GM21723 (cell line): Measurements from ENCODE around the gene RBM33.

Source experiments
- ATAC-seq: cut with Tn5 transposase; IDR thresholded peaks from one replicate; pipeline ENCODE4 v1.9.1; 2021; ENCODE audit warnings: mild to moderate bottlenecking, moderate library complexity; ENCODE audit not compliant: unreplicated experiment

Gene RBM33

DNA sequence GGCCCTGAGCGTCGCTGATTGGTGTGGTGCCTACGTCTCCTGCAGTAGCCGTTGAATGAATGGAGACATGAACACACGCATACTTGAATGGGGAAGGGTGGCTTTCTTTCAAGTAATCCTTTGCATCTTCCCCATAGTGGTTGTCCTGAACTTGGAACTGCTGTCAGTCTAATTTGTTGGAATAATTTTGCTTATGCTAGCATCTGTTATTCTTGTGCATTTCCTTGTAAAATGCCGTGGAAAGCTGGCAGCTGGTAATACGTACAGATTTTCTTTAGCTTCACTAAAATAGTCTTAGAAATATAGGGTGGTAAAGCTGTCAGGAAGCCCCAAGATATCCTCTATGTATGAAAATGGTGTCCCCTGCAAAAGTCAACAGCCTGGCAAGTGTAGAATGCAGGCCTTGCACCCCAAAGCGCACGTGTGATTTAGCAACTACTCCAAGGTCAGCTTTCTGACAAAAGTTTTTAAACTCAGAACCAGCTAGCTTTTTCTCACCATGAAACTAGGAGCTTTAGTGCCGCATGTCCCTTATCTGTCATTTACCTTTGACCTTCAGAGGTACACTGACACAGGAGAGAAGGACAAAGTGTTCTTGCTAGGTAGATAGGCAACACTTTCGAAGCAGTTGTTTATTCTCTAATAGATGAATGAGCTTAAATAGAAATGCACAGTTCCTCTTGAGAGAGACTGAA lies 70.8 kb downstream of the RBM33 start:
- ATAC-seq = no peak

DNA sequence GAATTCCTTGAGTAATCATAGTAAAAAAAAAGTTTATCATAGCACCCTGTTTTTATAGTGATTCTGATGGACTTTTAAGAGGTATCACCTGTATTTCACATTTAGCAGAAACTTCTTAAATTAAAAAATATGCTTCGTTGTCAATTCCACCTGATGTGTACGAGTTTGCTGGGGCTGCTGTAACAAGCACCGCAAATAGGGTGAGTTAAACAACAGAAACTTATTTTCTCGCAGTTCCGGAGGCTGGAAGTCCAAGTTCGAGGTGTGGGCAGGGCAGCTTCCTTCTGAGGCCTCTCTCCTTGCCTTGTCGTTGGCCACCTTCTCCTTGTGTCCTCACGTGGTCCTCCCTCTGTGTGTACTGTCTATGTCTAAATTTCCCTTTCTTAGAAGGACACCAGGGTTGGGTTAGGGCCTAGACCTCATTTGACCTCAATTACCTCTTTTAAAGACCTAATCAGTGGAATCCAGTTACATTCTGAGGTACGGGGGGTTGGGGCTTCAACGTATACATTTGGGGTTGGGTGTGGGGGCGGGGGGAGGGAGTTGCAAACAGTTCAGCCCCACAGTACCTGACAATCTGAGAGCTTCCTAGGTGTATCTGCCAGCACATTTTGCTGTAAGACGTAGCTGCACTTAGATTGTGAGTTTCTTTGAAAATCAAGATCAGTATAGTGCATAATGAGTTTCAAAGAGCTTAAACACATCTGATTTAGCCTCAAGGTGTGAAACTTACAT lies 72.7 kb downstream of the RBM33 start:
- no peak for ATAC-seq

DNA sequence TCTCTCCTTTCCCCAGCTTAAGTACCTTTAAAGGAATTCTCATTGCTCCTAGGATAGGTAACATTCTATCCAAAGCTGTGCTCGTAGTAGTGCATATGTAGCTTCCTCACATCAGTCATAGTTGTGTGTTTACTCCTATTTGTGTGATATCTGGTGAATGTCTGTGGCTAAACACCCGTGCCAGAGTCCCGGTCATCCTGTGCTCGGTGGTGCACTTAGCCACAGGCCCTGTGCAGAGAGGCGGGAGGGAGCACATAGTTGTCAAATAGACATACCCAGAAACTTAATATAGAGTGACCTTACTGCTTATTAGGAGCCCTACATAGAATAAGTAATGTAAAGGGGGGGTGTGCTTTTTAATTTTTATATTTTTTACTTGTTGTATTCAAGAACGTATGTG lies 76.6 kb downstream of the RBM33 start:
- peak; percentile 33 for ATAC-seq

DNA sequence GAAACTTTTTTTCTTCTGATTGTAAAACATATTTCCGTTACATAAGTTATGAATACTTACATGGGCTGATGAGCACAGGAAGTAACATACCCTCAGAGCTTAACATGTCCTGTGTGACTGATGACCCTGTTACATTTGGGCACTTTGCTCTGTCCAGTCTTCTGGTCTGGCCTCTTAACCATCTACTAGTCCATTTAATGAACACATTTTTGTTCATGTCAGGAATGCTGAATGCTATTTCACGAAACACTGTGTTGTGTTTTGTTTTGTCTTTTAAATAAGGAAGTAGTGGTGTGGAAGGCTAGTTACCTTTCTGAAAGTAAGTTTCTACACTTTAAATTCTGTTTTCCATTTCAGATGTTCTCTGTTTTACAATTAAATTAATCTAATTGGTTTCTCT lies 77.7 kb downstream of the RBM33 start:
- peak; percentile 56 for ATAC-seq

DNA sequence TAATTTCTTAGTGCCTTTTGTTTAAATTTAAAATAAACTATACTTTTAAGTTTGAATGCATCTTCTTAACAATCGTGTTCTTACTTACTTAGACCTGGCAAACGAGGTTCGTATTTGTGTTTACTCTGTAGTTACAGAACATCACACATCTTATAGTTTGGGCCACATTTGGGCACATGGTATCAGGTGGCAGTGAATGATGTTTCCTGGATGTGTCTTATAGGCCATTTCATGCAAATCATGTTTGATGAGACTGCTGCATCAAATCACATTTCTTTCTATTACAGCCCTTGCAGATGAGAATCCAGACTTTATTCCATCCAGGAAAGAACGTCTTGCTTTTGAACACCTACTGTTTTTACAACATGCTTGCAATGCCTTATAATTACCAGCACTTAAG lies 78.5 kb downstream of the RBM33 start:
- ATAC-seq = no peak

DNA sequence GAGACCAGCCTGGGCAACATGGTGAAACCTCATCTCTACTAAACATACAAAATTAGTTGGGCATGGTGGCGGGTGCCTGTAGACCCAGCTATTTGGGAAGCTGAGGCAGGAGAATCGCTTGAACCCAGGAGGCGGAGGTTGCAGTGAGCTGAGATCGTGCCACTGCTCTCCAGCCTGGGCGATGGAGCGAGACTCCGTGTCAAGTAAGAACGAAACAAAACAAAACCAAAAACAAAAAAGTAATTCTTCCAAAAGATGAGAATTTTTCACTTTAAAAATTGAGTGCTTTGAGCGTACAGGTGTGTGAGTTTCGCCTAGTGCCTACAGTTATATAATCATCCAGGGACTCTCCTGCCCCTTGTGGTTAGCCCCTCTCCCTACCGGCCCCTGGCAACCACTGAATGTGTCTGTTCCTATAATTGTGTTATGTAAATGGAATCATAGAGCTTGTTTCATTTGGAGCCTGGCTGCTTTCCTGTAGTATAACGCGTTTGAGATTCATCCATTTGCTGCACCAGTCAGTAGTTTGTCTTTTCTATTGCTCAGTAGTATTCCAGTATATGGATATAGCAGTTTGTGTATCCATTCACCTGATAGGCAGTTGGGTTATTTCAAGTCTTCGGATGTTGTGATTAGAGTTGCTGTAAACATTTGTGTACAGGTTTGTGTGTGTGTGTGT lies 80.0 kb downstream of the RBM33 start:
- peak; percentile 71 for ATAC-seq

DNA sequence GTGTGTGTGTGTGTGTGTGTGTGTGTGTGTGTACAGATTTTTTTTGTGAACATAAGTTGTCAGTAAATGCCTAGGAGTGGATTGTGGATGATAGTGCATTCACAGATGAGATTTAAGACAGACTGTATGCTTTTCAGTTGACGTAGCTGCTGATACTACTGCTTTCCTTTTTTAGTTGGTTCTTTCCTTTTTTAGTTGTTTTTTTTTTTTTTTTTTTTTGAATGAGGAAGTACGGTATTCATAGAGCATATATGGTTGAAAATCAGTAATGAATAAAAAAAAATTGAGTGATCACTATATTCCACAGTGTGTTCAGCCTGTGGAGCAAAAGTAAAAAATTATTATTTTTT lies 80.5 kb downstream of the RBM33 start:
- ATAC-seq = peak; percentile 22

DNA sequence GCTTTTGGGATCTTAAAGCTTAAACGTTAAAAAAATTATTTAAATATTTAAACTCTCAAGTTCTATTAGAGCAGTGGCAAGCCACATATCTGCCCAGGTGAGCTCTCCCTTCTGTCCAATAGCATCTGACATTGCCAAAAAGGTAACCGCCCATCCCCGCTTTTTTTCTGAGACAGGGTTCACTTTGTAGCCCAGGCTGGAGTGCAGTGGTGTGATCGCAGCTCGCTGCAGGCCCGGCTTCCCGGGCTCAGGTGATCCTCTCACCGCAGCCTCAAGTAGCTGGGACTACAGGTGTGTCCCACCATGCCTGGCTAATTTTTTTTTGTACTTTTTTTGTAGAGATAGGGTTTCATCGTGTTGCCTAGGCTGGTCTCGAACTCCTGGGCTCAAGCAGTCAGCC lies 83.2 kb downstream of the RBM33 start:
- no peak for ATAC-seq

DNA sequence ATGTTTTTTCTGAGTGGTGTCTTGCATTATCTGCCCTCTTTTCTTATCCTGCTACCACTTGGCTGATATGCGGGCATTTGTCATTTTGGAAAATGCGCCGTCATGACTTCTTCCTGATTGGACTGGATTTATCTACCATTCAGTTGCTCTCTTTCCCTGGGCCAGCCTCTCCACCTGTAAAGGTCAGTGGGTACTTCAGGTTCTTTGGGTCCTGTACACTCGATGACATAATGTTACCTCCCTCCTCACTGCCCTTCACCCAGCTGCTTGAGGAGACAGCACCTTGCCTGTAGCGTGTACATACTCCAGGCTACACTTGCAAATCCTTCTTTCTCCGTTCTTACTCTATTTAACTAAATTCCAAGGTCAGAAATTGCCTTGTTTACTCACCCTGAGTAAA lies 83.7 kb downstream of the RBM33 start:
- ATAC-seq = no peak

DNA sequence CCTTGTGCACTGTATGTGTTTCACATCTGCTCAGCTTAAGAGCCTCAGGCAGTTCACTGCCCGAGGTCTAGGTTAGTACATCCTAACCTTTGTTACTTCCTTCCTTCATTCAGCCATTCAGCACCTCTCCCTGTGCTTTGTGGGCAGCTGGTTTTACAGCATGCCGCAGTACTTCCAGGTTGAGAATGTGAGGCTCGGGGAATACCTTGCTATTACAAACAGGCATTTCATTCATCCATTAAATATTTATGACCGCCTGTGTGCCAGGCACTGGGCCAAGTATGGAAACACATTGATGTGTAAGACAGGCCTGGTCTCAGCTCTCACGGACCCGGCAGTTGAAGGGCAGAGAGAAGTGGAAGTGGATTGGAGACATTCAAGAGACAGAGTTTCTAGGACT lies 85.4 kb downstream of the RBM33 start:
- ATAC-seq = no peak

DNA sequence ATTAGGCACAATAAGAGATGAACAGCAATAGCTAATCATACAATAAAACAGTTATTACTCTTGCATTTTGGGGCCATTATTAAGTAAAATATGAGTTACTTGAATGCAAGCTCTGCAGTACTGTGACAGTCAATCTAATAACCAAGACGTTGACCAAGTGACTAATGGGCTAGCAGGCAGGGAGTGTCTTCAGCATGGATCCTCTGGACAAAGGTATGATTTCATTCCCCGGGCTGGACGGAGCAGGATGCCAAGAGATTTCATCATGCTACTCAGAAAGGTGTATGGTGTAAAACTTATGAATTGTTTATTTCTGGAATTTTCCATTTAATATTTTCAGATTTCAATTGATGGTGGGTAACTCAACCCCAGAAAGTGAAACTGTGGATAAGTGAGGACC lies 86.9 kb downstream of the RBM33 start:
- ATAC-seq = no peak

DNA sequence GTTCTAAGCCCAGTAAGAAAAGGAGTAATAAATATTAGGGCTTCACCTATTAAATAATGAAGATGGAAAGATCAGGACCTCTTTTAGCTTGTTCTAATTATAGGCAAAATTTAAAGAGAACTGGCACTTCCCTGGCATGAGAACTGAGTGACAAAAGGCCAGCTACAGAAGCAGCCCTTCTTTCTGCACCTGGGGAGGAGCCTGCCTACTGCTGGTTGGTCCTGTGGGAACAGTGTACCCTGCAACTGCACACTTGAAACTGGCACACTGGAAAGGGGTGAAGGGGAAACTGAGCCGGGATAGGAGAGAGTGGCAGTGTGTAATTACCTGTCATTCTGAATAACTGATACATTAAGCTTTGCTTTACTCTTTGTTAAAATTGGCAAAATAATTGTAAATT lies 87.4 kb downstream of the RBM33 start:
- no peak for ATAC-seq

DNA sequence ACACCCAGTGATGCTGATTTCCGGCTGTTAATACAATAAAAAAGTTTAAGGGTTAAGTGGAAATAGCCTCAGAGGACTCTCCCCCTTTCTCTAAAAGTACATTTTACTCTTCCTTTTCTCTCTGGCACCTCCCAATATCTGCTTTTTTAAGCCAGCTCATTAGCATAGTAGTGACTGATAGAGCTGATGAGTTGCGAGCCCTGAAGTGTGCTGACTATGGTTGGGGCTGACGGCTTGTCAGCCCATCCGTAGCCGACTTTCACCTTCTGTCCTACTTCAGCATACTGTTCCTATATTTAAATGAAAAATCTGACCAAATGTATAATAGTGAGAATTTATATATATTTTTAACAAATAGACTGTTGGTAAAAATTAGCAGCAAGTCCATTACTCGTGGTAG lies 87.8 kb downstream of the RBM33 start:
- ATAC-seq = no peak

DNA sequence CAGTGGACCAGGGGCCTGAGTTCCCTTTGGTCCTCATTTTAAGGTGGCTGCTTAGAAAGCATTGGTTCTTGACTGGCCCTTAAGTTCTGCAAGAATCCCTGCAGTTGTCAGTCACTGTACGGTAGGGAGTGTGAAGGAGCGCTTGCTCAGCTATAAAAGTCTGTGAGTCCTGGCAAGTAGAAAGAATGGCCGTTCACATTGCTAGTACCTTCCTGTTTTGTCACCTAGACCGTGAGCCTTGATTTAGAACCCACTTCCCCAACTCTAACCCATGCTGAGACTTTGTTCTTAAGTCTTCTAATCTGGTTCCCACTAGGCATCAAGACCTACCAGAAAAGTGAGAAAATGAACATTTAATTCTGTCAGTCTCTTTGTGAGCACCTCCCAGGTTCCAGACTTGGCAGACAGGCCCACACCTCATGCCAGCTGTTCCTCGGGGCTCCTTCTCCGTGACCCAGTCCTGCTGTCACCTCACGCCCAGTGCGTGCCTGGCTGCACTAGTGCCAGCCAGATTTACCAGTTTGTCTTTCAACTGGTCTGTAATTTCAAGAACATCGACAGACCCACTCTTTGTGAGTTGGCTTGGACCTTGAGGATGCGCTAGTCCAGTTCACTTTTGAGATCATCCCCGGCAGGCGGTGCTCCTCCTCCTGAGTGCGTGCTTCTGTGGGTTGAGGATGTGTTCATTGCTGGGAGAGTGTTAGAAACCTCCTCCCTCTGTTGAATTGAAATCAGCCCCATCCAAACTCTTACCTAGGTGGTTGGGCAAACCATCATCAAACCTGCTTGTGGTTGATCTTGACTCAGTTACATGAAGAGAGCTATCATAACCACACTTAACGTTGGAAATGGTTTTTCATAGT lies 89.4 kb downstream of the RBM33 start:
- ATAC-seq = no peak

DNA sequence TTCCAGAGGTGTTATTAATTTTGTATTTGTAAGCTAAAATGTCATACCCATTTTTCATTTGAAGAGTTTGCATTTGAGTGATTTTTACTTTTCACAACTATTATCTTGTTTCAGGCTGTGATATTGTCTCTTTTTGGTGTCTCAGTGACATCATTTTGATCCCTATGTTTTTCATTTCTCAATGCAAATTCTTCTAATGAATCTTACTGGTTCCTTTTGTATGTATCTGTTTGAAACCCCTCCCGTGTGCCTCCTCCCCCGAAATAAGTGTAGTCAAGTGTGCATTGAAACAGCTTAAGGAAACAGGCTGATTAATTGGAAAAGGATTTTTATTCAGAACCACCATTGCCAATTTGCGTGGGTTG lies 90.0 kb downstream of the RBM33 start:
- ATAC-seq = no peak

DNA sequence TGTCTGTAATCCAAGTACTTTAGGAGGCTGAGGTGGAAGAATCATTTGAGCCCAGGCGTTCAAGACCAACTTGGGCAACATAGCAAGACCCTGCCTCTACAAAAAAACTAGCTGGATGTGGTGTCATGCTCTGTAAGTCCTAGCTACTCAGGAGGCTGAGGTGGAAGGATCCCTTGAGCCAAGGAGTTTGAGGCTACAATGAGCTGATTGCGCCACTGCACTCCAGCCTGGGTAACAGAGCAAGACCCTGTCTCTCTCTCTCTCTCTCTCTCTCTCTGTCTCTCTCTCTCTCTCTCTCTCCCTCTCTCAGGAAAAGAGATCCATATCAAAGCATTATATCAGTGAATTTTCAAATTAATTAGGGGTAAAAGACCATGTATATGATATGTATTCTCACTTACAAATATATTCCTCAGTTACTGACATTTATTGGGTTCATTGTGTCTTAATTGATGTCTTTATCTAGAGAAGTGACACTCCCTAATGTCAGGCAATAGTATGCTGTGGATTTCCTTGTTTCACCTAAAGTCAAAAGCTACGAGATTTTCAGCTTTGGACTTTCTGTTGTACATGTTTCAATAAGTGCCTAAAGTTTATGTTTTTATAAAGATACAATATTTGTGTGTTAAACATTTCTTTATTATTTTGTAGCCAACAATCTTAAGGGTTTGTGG lies 91.1 kb downstream of the RBM33 start:
- no peak for ATAC-seq

DNA sequence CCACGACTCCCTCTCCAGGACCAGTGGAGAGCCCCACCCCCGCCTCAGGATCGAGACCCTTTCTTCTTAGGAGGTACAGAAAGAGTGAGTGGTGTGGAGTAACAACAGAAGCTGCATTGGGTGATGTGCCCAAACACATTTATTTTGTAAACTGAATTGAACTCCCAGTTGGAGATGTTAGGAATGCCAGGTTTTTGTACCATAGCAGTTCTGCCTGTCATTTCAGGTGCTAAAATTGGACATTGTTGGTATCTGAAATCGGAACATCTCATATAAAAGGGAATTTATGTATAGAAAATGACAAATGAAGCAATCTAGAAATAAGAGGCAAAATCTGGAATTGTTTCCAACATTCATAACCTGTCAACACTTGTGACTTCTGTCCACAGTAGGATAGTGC lies 93.1 kb downstream of the RBM33 start:
- no peak for ATAC-seq

DNA sequence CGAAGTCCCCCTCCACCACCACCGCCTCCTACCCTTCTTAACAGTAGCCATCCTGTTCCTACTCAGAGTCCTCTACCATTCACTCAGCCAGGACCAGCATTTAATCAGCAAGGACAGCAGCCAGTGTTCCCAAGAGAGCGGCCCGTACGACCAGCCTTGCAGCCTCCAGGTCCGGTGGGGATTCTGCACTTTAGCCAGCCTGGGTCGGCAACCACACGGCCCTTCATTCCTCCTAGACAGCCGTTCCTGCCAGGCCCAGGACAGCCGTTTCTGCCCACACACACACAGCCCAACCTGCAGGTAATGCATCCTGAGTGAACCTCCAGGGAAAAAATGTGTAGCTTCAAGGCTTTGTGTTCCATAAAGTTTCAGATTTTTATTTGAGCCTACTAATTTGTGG lies 93.6 kb downstream of the RBM33 start:
- ATAC-seq = no peak

DNA sequence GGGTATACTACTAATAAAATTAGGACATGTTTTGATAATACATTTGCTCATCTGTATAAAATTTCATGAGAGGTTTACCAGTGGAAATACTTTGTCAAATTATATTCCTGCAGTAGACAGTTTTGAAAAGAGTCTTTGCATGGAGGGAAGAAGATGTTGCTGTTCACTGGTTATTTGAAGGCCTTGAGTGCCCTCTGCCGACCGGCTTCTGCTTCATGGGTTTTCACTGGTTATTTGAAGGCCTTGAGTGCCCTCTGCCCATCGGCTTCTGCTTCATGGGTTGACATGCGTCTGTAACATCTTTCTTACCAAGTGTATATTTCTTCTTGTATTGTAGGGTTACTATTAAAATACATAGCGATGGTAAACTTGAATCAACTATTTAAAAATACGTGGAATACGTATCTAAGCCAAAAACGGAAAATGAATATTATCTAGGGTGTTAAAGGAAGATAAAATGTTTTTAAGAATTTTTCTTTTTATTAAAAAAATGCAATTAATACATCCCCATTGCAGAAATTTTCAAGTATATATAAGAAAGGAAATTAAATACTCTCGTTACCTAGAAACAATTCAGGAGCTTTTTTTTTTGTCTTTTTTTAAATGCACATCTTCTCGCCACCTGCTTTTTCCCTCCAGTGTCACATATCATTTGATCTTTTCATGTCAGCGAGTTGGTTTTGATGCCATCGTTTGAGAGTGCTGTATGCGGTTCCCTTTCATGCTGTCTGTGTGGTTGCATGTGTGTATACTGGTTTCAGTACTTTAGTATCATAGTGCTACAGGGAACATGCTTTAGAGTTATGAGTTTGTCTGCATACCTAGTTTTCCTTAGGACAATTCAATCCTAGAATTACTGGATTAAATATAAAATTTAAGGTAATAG lies 94.4 kb downstream of the RBM33 start:
- peak; percentile 44 for ATAC-seq
